Neural progenitor cell (in vitro differentiated cells): ENCODE results near the gene KIRREL3. TPM values are rescaled to one million over a fixed set of nuclear protein-coding genes. Genes with fewer than 3 reads are reported as not detected.

Source experiments
- DNase-seq: peaks from one replicate; pipeline ENCODE4 v3.0.0-alpha.2; 2016; ENCODE audit warnings: low spot score
- H2AFZ ChIP-seq: fragments of 200-600 bp; sonication (generic); replicated peaks from 2 replicates; pipeline ENCODE4 v1.6.1; 2016; ENCODE audit warnings: antibody characterized with exemption
- H3F3A ChIP-seq: fragments of 200-600 bp; sonication (generic); 2 replicates; pipeline ENCODE4 v1.6.1; 2016; ENCODE audit warnings: antibody characterized with exemption, low read depth
- H3K27ac ChIP-seq: fragments of 200-600 bp; sonication (generic); 2 replicates; pipeline ENCODE4 v1.5.1; 2016; ENCODE audit warnings: mild to moderate bottlenecking
- H3K27me3 ChIP-seq: fragments of 200-600 bp; sonication (generic); 2 replicates; pipeline ENCODE4 v1.6.1; 2016; ENCODE audit warnings: mild to moderate bottlenecking, moderate library complexity
- H3K36me3 ChIP-seq: fragments of 200-600 bp; sonication (generic); 2 replicates; pipeline ENCODE4 v1.5.1; 2016
- H3K4me1 ChIP-seq: fragments of 200-600 bp; sonication (generic); 2 replicates; pipeline ENCODE4 v1.6.1; 2016; ENCODE audit warnings: mixed run types
- H3K4me2 ChIP-seq: fragments of 200-600 bp; sonication (generic); 2 replicates; pipeline ENCODE4 v1.6.1; 2016
- H3K4me3 ChIP-seq: fragments of 200-600 bp; sonication (generic); 2 replicates; pipeline ENCODE4 v1.5.1; 2016
- H3K79me2 ChIP-seq: fragments of 200-600 bp; sonication (generic); 2 replicates; pipeline ENCODE4 v1.6.1; 2016; ENCODE audit warnings: low read depth
- H3K9ac ChIP-seq: fragments of 200-600 bp; sonication (generic); 2 replicates; pipeline ENCODE4 v1.6.1; 2016
- H3K9me3 ChIP-seq: fragments of 200-600 bp; sonication (generic); 2 replicates; pipeline ENCODE4 v1.5.1; 2016; ENCODE audit warnings: low read depth
- H4K20me1 ChIP-seq: fragments of 200-600 bp; sonication (generic); 2 replicates; pipeline ENCODE4 v1.6.1; 2016; ENCODE audit warnings: low read depth
- H3K27ac Mint-ChIP-seq: 3 replicates; pipeline ENCODE4 v1.8.0; 2021; ENCODE audit warnings: mixed read lengths
- H3K27me3 Mint-ChIP-seq: 2 replicates; pipeline ENCODE4 v1.8.0; 2022; ENCODE audit warnings: low read depth, mild to moderate bottlenecking, inconsistent platforms, moderate library complexity, mixed read lengths; ENCODE audit not compliant: insufficient read depth
- H3K36me3 Mint-ChIP-seq: 3 replicates; pipeline ENCODE4 v1.8.0; 2021; ENCODE audit warnings: mixed read lengths
- H3K4me1 Mint-ChIP-seq: 3 replicates; pipeline ENCODE4 v1.8.0; 2021; ENCODE audit warnings: mixed read lengths
- H3K4me3 Mint-ChIP-seq: 3 replicates; pipeline ENCODE4 v1.8.0; 2021; ENCODE audit warnings: mild to moderate bottlenecking, moderate library complexity, mixed read lengths
- H3K9me3 Mint-ChIP-seq: 3 replicates; pipeline ENCODE4 v1.8.0; 2020; ENCODE audit warnings: mixed read lengths
- CTCF ChIP-seq: fragments of 200-600 bp; sonication (generic); IDR thresholded peaks from 2 replicates; pipeline ENCODE4 v1.5.1; 2017; ENCODE audit warnings: antibody characterized with exemption, mild to moderate bottlenecking
- EZH2 ChIP-seq: fragments of 200-600 bp; sonication (generic); IDR thresholded peaks from 2 replicates; pipeline ENCODE4 v1.6.1; 2017; ENCODE audit warnings: antibody characterized with exemption, mild to moderate bottlenecking, moderate library complexity
- EZH2phosphoT487 ChIP-seq: fragments of 200-600 bp; sonication (generic); IDR thresholded peaks from 2 replicates; pipeline ENCODE4 v1.6.1; 2017; ENCODE audit warnings: antibody characterized with exemption
- total RNA-seq: library from RNA; depleted of rRNA; stranded (reverse); fragments of >200 nt; gene quantifications from 2 replicates; pipeline ENCODE4 v1.2.3, GENCODE V29; 2015; ENCODE audit warnings: low replicate concordance

The KIRREL3 gene
- total RNA-seq, 1 donor from 2014 or later, result 1.1 TPM

GRCh38 chr11:126837581-126837980 lies 163.0 kb downstream of the KIRREL3 start:
- H3K27me3 ChIP-seq, result no peaks in the 10 kb centered on the region
- H3K9ac ChIP-seq, result no peak overlapping the region
- TF ChIP-seq EZH2, result no peak
- TF ChIP-seq EZH2phosphoT487, result no peak
- no peak overlapping the region for H3K4me3 ChIP-seq
- H3K4me1 ChIP-seq, result no peaks in the 10 kb centered on the region
- H3F3A ChIP-seq, result no peaks in the 10 kb centered on the region
- no peak overlapping the region for H3K27ac Mint-ChIP-seq
- no peaks in the 10 kb centered on the region for H3K79me2 ChIP-seq
- no peaks in the 10 kb centered on the region for H3K9me3 ChIP-seq
- H3K27ac ChIP-seq, result no peak overlapping the region
- no peaks in the 10 kb centered on the region for H3K9me3 Mint-ChIP-seq
- peaks cover 2% of the 10 kb centered on the region for H3K27me3 Mint-ChIP-seq
- no peaks in the 10 kb centered on the region for H3K36me3 ChIP-seq
- no peaks in the 10 kb centered on the region for H4K20me1 ChIP-seq
- H3K4me2 ChIP-seq, result no peak overlapping the region
- H3K4me1 Mint-ChIP-seq, result peaks cover 18% of the 10 kb centered on the region
- no peak for DNase-seq
- no peaks in the 10 kb centered on the region for H3K36me3 Mint-ChIP-seq
- H2AFZ ChIP-seq, result no peak overlapping the region
- H3K4me3 Mint-ChIP-seq, result no peak overlapping the region

GRCh38 chr11:126834573-126834972 lies 166.0 kb downstream of the KIRREL3 start:
- H2AFZ ChIP-seq, result no peak overlapping the region
- no peaks in the 10 kb centered on the region for H3K4me1 ChIP-seq

GRCh38 chr11:126834149-126834548 lies 166.4 kb downstream of the KIRREL3 start:
- H3K27me3 ChIP-seq, result no peaks in the 10 kb centered on the region
- no peak overlapping the region for H2AFZ ChIP-seq
- TF ChIP-seq EZH2phosphoT487, result no peak
- no peak for TF ChIP-seq CTCF
- TF ChIP-seq EZH2, result no peak
- H3K4me1 ChIP-seq, result no peaks in the 10 kb centered on the region
- no peak overlapping the region for H3K27ac ChIP-seq
- H3F3A ChIP-seq, result no peaks in the 10 kb centered on the region
- Mint-ChIP-seq H3K36me3 (no peaks in the 10 kb centered on the region), H3K27ac (no peak overlapping the region), H3K9me3 (no peaks in the 10 kb centered on the region), H3K4me1 (peaks cover 12% of the 10 kb centered on the region), H3K4me3 (no peak overlapping the region), H3K27me3 (no peaks in the 10 kb centered on the region)
- no peak overlapping the region for H3K4me2 ChIP-seq
- H3K36me3 ChIP-seq, result no peaks in the 10 kb centered on the region
- H3K9ac ChIP-seq, result no peak overlapping the region
- H3K79me2 ChIP-seq, result no peaks in the 10 kb centered on the region
- H3K4me3 ChIP-seq, result no peak overlapping the region
- no peaks in the 10 kb centered on the region for H4K20me1 ChIP-seq
- DNase-seq, result no peak
- H3K9me3 ChIP-seq, result no peaks in the 10 kb centered on the region

More at GRCh38 chr11:126834573-126834972, 166.0 kb downstream of the KIRREL3 start:
- no peaks in the 10 kb centered on the region for H3K9me3 ChIP-seq
- no peaks in the 10 kb centered on the region for H3F3A ChIP-seq
- Mint-ChIP-seq H3K4me1 (peaks cover 14% of the 10 kb centered on the region), H3K27ac (no peak overlapping the region), H3K4me3 (no peak overlapping the region), H3K36me3 (no peaks in the 10 kb centered on the region), H3K27me3 (no peaks in the 10 kb centered on the region), H3K9me3 (no peaks in the 10 kb centered on the region)
- no peak for DNase-seq
- no peak overlapping the region for H3K4me3 ChIP-seq
- TF ChIP-seq CTCF, result no peak
- no peak for TF ChIP-seq EZH2phosphoT487
- TF ChIP-seq EZH2, result no peak
- H3K4me2 ChIP-seq, result no peak overlapping the region
- H4K20me1 ChIP-seq, result no peaks in the 10 kb centered on the region
- H3K36me3 ChIP-seq, result no peaks in the 10 kb centered on the region
- no peaks in the 10 kb centered on the region for H3K79me2 ChIP-seq
- no peak overlapping the region for H3K9ac ChIP-seq
- H3K27ac ChIP-seq, result no peak overlapping the region
- H3K27me3 ChIP-seq, result no peaks in the 10 kb centered on the region

GRCh38 chr11:126833065-126833464 lies 167.5 kb downstream of the KIRREL3 start:
- Histone ChIP-seq H3K79me2 (no peaks in the 10 kb centered on the region), H3K36me3 (no peaks in the 10 kb centered on the region), H4K20me1 (no peaks in the 10 kb centered on the region), H3K4me1 (no peaks in the 10 kb centered on the region), H2AFZ (no peak overlapping the region), H3K4me3 (no peak overlapping the region), H3K27ac (no peak overlapping the region), H3K27me3 (no peaks in the 10 kb centered on the region), H3F3A (no peaks in the 10 kb centered on the region), H3K9me3 (no peaks in the 10 kb centered on the region), H3K9ac (no peak overlapping the region), H3K4me2 (no peak overlapping the region)
- DNase-seq, result no peak
- Mint-ChIP-seq H3K4me1 (peaks cover 11% of the 10 kb centered on the region), H3K27ac (no peak overlapping the region), H3K9me3 (no peaks in the 10 kb centered on the region), H3K27me3 (no peaks in the 10 kb centered on the region), H3K4me3 (no peak overlapping the region), H3K36me3 (no peaks in the 10 kb centered on the region)
- TF ChIP-seq CTCF (no peak), EZH2phosphoT487 (no peak), EZH2 (no peak)
